HG03066 (cell line): ENCODE measurements around the gene POLR2A.
"Not testable (repeated sequence)": the region's sequence is repeated elsewhere in the genome, so short reads cannot be mapped to it uniquely, and the experiment has no call there.

Source experiments
- ATAC-seq: cut with Tn5 transposase; IDR thresholded peaks from one replicate; pipeline ENCODE4 v1.9.1; 2021; ENCODE audit warnings: low read depth; ENCODE audit not compliant: unreplicated experiment

POLR2A gene

GRCh38 chr17:7477392-7478275 lies 6.5 kb upstream of the POLR2A start:
- no peak for ATAC-seq

DNA sequence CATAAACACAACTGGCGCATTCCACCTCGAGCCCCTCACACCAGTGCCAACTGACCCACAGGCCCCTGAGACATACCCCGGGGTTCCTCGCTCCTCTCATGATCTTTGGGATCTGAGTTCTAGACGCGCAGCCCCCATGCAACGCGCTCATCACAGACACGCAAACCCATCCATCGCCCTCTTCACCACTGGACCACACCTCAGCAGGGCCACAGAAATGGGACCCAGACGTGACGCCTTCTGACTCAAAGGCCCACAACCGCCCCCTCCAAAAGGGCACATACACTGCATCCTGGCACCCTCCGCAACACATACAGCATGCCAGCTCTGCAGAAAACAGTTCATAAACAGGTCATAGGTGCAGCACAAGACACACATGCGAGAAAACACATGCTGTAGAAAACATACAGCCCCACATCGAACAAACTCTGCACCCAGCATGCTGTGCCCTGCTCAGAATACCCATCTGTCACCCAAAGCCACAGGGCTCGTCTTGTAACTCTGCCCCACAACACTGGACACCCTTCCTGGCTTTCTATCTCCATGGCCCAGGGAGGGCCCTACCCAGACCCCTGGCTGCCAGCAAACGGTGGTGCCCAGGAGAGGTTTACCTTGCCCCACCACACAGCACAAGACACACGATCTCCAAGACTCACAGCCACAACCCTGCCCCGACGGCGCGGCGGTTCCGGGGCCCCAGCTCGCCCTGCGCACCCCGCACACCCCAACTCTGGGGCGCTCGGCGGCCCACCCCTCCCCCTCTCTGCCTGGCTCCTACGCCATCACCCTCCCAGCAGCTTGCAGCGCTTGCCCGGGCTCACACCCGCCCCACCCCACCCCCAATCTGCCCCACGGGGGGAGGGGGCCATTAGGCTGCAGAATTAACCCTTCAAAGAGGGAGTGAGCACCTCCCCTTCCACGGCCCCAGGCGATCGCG lies 5.6 kb upstream of the POLR2A start:
- no peak for ATAC-seq

DNA sequence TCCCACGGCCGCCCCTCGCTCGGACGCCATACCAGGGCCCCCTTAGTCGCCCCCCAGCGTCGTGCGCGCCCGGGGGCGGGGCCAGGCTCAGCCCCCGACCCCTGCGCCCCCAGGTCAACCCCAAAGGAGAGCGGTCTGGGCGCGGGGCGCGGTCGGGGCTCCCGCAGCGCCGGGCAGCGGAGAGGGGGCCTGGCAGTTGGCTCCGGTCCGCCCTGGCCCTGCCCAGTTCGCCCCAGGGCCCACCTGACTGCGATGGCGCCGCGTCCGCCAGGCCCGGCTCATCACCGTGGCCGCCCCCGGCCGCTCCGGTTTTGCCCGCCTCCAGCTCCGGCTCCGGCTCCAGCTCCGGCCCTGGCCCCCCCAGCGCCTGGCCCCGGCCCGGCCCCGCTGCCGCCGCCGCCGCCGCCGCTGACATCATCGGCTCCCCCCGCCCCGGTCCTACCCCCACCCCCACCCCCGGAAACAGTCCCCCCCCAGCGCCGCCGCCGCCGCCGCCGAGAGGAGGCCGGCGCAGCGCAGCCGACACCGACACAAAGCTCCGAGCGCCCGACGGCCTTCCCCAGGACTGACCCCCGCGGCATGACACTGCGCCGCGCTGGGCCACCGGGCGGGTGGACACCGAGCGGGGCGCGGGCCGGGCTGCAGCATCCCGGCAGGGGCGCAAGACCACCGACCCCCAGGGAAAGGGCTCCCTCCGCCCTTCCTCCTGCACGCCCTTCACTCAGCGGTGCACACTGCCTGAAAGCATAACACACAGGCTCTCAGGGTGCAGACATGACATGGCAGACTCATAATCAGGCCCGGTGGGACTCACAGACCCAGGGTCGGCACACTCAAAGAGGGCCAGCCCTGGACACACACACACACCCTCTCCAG lies 4.7 kb upstream of the POLR2A start, which contains the start of gene ZBTB4:
ZBTB4 (minus strand) TSS at position 419 of the 876 bp plus-strand sequence. CDS start 12,830 bp downstream, outside the sequence.
- no peak for ATAC-seq

GRCh38 chr17:7480089-7480384 lies 4.1 kb upstream of the POLR2A start:
- no peak for ATAC-seq

DNA sequence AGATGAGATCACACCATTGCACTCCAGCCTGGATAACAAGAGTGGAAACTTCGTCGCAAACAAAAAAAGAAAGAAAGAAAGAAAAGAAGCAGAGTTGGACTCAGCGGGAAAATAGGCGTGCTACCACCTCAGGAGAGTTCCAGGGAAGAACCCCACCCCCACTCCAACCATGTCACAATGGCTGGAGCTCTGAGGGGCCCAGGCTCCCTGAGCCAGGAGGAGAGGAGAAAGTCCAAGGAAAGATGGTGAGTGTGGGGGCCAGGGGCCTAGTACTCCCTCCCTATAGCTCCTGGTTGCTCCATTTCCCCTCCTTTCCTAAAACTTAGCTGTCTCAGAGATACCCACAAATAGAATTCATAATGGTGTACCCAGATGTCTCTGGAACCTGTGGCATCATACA lies 2.9 kb upstream of the POLR2A start, which contains the start of gene SLC35G6:
SLC35G6 (plus strand) TSS at position 172 of the 400 bp plus-strand sequence; CDS start at position 243, 71 bp downstream.
- ATAC-seq = not testable (repeated sequence)

DNA sequence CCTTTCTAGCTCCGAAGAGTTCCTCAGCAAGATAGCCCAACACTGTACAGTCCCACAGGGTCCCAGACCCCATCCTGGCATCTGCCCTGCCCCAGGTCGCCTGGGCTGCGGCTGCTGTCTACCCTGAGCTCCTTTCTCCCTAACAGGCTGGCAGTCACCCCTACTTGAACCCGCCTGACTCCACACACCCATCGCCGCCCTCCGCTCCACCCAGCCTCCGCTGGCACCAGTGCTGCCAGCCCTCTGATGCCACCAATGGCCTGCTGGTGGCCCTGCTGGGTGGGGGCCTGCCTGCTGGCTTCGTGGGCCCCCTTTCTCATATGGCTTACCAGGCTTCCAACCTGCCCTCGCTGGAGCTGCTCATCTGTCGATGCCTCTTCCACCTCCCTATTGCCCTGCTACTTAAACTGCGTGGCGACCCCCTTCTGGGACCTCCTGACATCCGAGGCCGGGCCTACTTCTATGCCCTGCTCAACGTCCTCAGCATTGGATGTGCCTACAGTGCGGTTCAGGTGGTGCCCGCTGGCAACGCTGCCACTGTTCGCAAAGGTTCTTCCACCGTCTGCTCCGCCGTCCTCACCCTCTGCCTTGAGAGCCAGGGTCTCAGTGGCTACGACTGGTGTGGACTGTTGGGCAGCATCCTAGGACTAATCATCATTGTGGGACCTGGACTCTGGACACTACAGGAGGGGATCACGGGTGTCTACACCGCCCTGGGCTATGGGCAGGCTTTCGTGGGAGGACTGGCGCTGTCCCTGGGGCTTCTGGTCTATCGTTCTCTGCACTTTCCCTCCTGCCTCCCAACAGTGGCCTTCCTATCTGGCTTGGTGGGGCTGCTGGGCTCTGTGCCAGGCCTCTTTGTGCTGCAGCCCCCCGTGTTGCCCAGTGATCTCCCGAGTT lies 2.1 kb upstream of the POLR2A start:
- ATAC-seq = not testable (repeated sequence)

DNA sequence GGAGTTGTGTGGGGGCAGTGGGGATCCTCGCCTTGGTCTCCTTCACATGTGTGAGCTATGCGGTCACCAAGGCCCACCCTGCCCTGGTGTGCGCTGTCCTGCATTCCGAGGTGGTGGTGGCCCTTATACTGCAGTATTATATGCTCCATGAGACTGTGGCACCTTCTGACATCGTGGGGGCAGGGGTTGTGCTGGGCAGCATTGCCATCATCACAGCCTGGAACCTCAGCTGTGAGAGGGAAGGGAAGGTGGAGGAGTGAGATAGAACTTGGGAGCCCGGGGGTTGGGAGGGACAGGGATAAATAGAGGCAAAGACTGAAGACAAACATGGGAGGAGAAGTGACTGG lies 1.5 kb upstream of the POLR2A start:
- not testable (repeated sequence) for ATAC-seq

- peak; percentile 43 for ATAC-seq
Measured at GRCh38 chr17:7483255-7484066, 705 bp upstream of the POLR2A start.

GRCh38 chr17:7484919-7485377 lies 782 bp downstream of the POLR2A start:
- no peak for ATAC-seq

GRCh38 chr17:7486181-7486580 lies 2.0 kb downstream of the POLR2A start:
- no peak for ATAC-seq

GRCh38 chr17:7490144-7490543 lies 6.0 kb downstream of the POLR2A start:
- ATAC-seq = no peak

DNA sequence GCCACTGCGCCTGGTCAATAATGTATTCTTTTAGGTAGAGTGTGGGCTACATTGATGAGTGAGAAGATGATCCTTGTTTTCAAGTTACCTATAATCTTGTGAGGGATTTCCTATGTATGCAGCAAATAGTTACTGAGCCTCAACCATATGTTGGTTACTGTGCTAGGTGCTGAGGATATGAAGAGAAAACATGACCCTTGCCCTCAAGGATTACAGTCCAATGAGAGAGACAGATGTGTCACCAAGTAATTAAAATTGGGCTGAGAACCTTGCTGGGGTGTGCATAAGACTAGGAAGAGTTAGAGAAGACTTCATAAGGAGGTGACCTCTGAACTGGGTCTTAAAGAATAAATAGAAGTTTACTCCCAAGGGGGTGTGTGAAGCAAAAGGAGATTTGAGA lies 7.4 kb downstream of the POLR2A start:
- no peak for ATAC-seq

GRCh38 chr17:7493941-7494340 lies 9.8 kb downstream of the POLR2A start:
- ATAC-seq = no peak

DNA sequence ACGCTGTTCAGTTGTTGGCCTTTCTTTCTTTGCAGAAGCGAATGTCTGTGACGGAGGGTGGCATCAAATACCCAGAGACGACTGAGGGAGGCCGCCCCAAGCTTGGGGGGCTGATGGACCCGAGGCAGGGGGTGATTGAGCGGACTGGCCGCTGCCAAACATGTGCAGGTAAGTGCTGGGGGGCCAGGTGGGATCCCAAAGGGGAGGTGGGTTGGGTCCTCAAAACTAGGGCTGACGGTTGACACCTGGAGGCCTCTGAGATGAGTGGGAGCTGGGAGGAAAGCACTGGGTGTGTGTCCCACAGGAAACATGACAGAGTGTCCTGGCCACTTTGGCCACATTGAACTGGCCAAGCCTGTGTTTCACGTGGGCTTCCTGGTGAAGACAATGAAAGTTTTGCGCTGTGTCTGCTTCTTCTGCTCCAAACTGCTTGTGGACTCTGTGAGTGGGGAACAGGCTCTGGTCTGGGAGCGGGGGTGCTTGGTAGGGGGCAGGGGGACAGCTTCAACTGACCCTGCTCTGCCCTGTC lies 11.8 kb downstream of the POLR2A start:
- no peak for ATAC-seq

DNA sequence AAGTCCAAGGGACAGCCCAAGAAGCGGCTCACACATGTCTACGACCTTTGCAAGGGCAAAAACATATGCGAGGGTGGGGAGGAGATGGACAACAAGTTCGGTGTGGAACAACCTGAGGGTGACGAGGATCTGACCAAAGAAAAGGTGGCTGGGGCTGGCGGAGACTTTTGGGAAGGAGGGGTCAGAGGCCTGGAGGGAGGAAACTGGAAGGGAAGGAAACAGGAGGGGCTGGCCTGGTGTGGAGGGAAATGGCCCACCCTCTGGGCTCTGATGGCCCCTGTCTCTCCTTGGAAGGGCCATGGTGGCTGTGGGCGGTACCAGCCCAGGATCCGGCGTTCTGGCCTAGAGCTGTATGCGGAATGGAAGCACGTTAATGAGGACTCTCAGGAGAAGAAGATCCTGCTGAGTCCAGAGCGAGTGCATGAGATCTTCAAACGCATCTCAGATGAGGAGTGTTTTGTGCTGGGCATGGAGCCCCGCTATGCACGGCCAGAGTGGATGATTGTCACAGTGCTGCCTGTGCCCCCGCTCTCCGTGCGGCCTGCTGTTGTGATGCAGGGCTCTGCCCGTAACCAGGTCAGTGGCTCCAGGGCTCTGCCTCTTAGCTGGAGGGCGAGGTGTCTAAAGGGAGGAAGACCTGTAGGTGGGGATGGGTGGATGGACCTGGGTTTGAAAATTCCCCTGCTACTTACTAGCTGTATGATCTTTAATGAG lies 12.5 kb downstream of the POLR2A start:
- no peak for ATAC-seq

- no peak for ATAC-seq
Measured at GRCh38 chr17:7497228-7497627, 13.1 kb downstream of the POLR2A start.

- no peak for ATAC-seq
Measured at GRCh38 chr17:7497636-7498035, 13.5 kb downstream of the POLR2A start.

GRCh38 chr17:7499161-7499560 lies 15.0 kb downstream of the POLR2A start:
- no peak for ATAC-seq
